ENCODE data around the gene CLEC4D.

Gene CLEC4D

GRCh38 chr12:8513256-8513655 lies at the start of gene CLEC4D:
Gene CLEC4D (plus strand): TSS chr12:8513503. CDS start chr12:8513733, 230 bp downstream.
- no peak for TF ChIP-seq CTCF (conservative IDR thresholded peaks at IDR 0.05; ENCODE audit: low read depth, low read length)
- DNase-seq (ENCODE audit: low read depth) = no peak
- no peak within 1 kb of the TSS for H3K4me3 ChIP-seq (ENCODE audit: low read length)

GRCh38 chr12:8465301-8465996 lies 47.9 kb upstream of the CLEC4D start:
- TF ChIP-seq CTCF (conservative IDR thresholded peaks at IDR 0.05; ENCODE audit: low read depth, low read length) = no peak
- no peak for DNase-seq (ENCODE audit: low read depth)
- H3K4me3 ChIP-seq (ENCODE audit: low read length) = no peak overlapping the region

GRCh38 chr12:8466241-8466640 lies 47.1 kb upstream of the CLEC4D start:
- H3K4me3 ChIP-seq (ENCODE audit: low read length) = no peak overlapping the region
- TF ChIP-seq CTCF (conservative IDR thresholded peaks at IDR 0.05; ENCODE audit: low read depth, low read length) = no peak
- DNase-seq (ENCODE audit: low read depth) = no peak

- H3K4me3 ChIP-seq (ENCODE audit: low read length) = no peak overlapping the region
- no peak for TF ChIP-seq CTCF (conservative IDR thresholded peaks at IDR 0.05; ENCODE audit: low read depth, low read length)
- no peak for DNase-seq (ENCODE audit: low read depth)
Measured at GRCh38 chr12:8471090-8471489, 42.2 kb upstream of the CLEC4D start.

- no peak for TF ChIP-seq CTCF (conservative IDR thresholded peaks at IDR 0.05; ENCODE audit: low read depth, low read length)
Measured at GRCh38 chr12:8475508-8476203, 37.6 kb upstream of the CLEC4D start.

GRCh38 chr12:8482571-8483061 lies 30.7 kb upstream of the CLEC4D start:
- no peak for TF ChIP-seq CTCF (conservative IDR thresholded peaks at IDR 0.05; ENCODE audit: low read depth, low read length)
- no peak for DNase-seq (ENCODE audit: low read depth)
- no peak overlapping the region for H3K4me3 ChIP-seq (ENCODE audit: low read length)

More at GRCh38 chr12:8475508-8476203, 37.6 kb upstream of the CLEC4D start:
- no peak for DNase-seq (ENCODE audit: low read depth)
- no peak overlapping the region for H3K4me3 ChIP-seq (ENCODE audit: low read length)
